Muscle layer of colon (tissue), 2 donors: ENCODE results near the gene PRR5L.

Source experiments
- H3K27ac ChIP-seq: one replicate; pipeline ENCODE4 v1.7.0; 2013; ENCODE audit warnings: low read depth, mild to moderate bottlenecking, low read length, moderate library complexity
- H3K27me3 ChIP-seq, 2 donors: one replicate each; pipeline ENCODE4 v1.7.0; 2013; ENCODE audit warnings: low read length in 2 of 2, mild to moderate bottlenecking in 2 of 2; ENCODE audit not compliant: insufficient read depth in 2 of 2, control insufficient read depth in 1 of 2
- H3K36me3 ChIP-seq: one replicate; pipeline ENCODE4 v1.7.0; 2013; ENCODE audit warnings: mild to moderate bottlenecking, low read length; ENCODE audit not compliant: insufficient read depth
- H3K4me1 ChIP-seq: one replicate; pipeline ENCODE4 v1.7.0; 2013; ENCODE audit warnings: mild to moderate bottlenecking, low read length; ENCODE audit not compliant: insufficient read depth
- H3K4me3 ChIP-seq, 2 donors: one replicate each; pipeline ENCODE4 v1.7.0; 2013; ENCODE audit warnings: low read length in 2 of 2, low read depth in 1 of 2, mild to moderate bottlenecking in 1 of 2, moderate library complexity in 1 of 2
- H3K9ac ChIP-seq: one replicate; pipeline ENCODE4 v1.7.0; 2013; ENCODE audit warnings: low read length
- H3K9me3 ChIP-seq: one replicate; pipeline ENCODE4 v1.7.0; 2013; ENCODE audit warnings: mild to moderate bottlenecking, low read length
- donor health status: abdominal sarcoma.
- donor health status: Adenocarcinoma of cecum.

Gene PRR5L

DNA sequence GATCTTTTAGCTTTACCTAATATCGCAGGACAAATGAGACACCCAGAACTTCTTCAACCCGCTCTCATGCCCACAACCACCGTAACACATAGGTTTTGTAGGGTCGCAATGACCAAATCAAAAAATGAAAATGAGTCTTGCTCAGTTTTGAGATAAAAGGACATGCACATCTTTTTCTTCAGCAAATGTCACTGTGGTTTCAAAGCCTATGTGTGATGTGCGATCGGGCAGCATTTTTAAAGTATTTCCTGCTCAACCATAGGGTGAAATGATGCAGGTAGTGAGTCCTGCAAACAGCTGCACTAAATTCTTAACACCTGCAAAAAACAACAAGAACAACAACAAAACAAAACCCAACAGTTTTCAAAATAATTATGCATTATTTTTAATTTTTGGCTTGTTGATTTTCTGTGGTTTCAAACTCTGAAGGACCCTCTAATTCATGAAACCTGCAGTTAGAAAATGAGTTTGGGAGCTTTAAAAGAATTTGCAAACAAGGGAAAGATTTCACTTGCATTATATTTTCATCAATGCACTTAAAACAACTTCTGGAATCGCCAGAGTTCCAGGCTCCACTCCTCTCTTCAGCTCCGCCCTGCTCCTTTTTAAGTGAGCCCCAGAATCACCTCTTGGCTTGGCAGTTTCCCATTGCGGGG is 79.4 kb downstream of the PRR5L start:
- no peak overlapping the region for H3K4me3 ChIP-seq
- H3K4me1 ChIP-seq: no peaks in the 10 kb centered on the region
- no peak overlapping the region for H3K27ac ChIP-seq
- peaks cover 4 to 15% of the 10 kb centered on the region in 2 donors for H3K27me3 ChIP-seq
- H3K9me3 ChIP-seq: no peaks in the 10 kb centered on the region
- H3K9ac ChIP-seq: no peak overlapping the region
- no peaks in the 10 kb centered on the region for H3K36me3 ChIP-seq

- H3K27me3 ChIP-seq: peaks cover 4 to 15% of the 10 kb centered on the region in 2 donors
- peak overlapping the region; percentile 32 to 58 for H3K4me3 ChIP-seq
- H3K36me3 ChIP-seq: no peaks in the 10 kb centered on the region
- no peak overlapping the region for H3K9ac ChIP-seq
- H3K9me3 ChIP-seq: no peaks in the 10 kb centered on the region
- H3K4me1 ChIP-seq: no peaks in the 10 kb centered on the region
- no peak overlapping the region for H3K27ac ChIP-seq
Observed at GRCh38 chr11:36376009-36376887, 80.2 kb downstream of the PRR5L start.

DNA sequence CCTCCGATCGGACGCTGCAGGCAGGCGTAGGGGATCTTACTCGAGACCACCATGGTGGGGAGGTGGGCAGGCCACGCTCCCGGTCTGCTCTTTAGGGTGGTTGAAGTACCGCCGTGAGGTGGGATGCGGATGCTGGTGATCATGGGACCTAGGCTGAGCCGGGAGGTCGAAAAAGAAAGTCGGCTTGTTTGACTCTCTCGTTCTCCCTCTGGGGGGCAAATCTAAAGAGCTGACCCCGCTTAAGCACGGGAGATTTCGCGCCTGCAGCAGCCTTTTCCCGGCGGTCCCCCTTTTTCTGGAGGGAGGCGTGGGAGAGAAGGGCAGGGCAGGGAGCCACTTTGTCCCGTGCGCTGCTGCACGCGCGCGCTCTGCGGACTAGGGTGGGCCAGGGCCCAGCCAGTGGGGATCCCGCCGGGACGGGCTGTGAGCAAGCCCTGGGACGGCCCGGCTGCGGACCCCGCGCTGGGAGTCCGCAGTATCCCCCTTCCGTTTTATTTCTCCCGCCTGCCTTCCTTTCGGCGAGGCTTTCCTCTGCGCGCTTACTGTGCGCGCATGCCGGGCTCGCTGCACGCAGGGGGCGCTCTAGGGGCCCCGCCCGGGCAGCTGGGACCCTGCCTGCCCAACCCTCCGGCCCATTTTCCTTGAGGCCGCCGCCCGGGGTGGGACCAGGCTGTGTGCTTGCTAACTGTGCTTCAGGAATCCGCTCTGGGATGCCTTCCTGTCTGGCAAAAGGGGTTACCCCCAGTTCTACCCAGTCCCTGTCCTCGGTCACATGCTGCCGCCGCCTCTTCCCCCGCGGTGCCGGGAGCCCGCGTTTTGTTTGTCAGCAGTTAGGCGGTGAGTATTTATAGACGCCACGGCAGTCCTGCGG is 81.0 kb downstream of the PRR5L start:
- no peak overlapping the region for H3K9ac ChIP-seq
- H3K4me1 ChIP-seq: no peaks in the 10 kb centered on the region
- no peak overlapping the region for H3K27ac ChIP-seq
- no peaks in the 10 kb centered on the region for H3K36me3 ChIP-seq
- no peaks in the 10 kb centered on the region for H3K9me3 ChIP-seq
- peaks cover 4 to 15% of the 10 kb centered on the region in 2 donors for H3K27me3 ChIP-seq
- peak overlapping the region; percentile 29 to 58 for H3K4me3 ChIP-seq

- Histone ChIP-seq H3K4me1 (no peaks in the 10 kb centered on the region), H3K27me3 (peaks cover 4 to 15% of the 10 kb centered on the region in 2 donors), H3K27ac (no peak overlapping the region), H3K36me3 (no peaks in the 10 kb centered on the region), H3K9ac (no peak overlapping the region), H3K4me3 (peak overlapping the region; percentile 29 to 58), H3K9me3 (no peaks in the 10 kb centered on the region)
Observed at GRCh38 chr11:36377759-36378564, 81.9 kb downstream of the PRR5L start.

GRCh38 chr11:36379653-36380052 is 83.6 kb downstream of the PRR5L start:
- Histone ChIP-seq H3K9me3 (no peaks in the 10 kb centered on the region), H3K27me3 (peaks cover 4 to 13% of the 10 kb centered on the region in 2 donors), H3K9ac (no peak overlapping the region), H3K36me3 (no peaks in the 10 kb centered on the region), H3K27ac (no peak overlapping the region), H3K4me3 (no peak overlapping the region), H3K4me1 (no peaks in the 10 kb centered on the region)

DNA sequence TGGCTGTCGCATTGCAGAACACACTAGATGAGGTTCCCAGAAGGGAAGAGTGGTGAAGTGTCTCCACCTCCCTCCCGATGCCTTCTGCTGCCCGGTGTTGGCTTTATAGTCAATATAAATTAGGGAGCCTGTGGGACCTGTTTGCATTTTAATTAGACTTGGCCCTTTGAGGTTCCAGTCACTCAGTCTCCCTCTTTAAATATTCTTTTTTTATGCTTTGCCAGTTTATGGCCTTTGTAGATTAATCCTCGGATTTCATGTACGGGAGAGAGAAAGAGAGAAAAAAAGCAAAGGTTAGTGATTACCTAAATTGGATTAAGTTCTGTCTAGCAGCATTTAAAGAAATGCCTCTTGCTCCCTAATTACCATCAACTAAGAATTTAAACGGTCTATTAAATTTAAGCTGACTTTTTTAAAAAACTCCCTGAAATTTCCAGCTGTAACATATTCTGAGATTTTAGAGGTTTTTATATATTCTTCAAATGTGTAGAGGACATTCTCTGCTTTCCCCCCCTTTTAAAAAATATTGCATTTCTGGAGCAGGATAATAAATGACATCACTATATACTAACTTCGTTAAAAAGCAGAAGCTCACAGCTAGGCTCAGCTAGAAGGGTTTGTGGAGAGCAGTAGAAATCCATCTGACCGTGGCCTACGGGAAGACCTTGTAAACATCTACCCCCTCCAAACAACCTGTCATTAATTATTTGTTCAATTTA is 84.4 kb downstream of the PRR5L start:
- Histone ChIP-seq H3K4me1 (no peaks in the 10 kb centered on the region), H3K9me3 (no peaks in the 10 kb centered on the region), H3K4me3 (no peak overlapping the region), H3K9ac (no peak overlapping the region), H3K27me3 (peaks cover 4 to 11% of the 10 kb centered on the region in 2 donors), H3K27ac (no peak overlapping the region), H3K36me3 (no peaks in the 10 kb centered on the region)

DNA sequence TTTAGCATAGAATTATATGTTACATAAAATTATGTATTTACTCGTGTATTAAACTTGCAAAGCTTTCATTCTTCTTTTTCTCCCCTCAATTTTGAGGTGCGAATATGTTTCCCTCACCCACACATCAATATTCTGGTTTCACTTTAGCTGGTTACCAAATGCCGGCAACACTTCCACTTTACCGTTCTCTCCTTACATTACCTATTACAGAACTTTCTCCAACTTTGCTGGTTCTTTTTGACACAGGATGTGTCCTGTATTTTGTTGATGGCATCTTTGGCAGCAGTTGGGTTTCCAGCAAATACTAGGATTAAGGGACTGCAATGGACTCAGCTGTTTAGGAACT is 84.9 kb downstream of the PRR5L start:
- no peaks in the 10 kb centered on the region for H3K9me3 ChIP-seq
- no peak overlapping the region for H3K27ac ChIP-seq
- H3K36me3 ChIP-seq: no peaks in the 10 kb centered on the region
- H3K9ac ChIP-seq: no peak overlapping the region
- H3K27me3 ChIP-seq: peaks cover 4 to 11% of the 10 kb centered on the region in 2 donors
- no peak overlapping the region for H3K4me3 ChIP-seq
- no peaks in the 10 kb centered on the region for H3K4me1 ChIP-seq

DNA sequence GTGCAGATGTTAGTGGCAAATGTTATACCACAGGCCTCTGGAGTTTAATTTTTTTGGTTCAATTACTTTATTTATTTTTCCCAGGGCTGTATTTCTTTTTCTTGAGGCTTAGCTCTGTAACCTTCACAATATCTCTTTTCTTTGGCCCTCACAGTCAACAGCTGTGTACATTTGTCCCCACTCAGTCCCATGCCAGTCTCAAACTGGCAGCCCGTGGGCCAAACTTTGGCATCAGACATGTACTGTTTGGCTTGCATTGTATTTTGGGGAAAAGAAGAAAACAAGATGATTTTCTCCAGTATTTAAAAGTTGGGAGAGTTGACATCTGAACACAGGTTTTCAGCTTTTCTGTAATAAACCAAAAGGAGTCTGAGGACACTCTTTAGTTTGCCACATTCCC is 87.1 kb downstream of the PRR5L start:
- Histone ChIP-seq H3K9me3 (no peaks in the 10 kb centered on the region), H3K9ac (no peak overlapping the region), H3K4me3 (no peak overlapping the region), H3K4me1 (no peaks in the 10 kb centered on the region), H3K27ac (no peak overlapping the region), H3K27me3 (no peaks in the 10 kb centered on the region), H3K36me3 (no peaks in the 10 kb centered on the region)

DNA sequence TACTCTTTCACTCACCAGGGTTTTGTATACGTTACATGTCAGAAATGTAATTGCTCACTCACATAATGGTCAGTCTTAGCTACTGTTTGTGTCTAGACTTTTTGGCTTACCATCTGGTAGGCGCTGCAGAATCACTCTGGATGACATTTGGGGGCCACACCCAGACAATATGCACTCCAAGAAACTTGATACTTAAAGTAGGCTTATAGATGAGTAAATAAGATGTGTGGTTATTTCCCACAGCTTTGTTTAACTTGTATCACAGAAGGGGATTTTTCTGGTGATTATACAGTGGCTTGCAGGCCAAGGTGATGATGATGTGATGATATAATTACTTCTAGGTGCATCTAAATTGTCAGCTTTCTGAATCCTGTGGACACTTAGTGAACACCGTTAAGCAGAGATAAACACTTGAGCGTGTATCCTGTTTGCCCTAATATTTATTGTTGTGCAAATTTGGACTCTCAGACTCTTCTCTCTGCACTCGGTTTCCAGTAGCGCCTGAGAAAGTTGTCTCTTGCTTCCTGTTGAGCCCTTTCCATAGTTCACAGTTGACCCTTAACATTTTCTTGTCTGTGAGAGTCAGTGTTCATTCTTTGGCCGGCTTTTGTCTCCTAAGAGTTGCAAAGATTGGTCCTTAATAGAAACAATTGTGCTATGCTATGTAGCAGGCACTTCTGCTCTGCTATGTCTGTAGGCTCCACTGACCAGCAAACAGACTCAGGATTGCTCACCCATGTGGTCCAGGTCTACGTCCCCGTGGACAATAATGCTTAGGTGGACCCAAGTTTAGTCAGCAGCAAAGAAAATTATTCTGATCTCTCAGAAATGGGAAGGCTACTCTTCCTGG is 89.3 kb downstream of the PRR5L start:
- Histone ChIP-seq H3K27me3 (no peaks in the 10 kb centered on the region), H3K27ac (no peak overlapping the region), H3K9ac (no peak overlapping the region), H3K9me3 (no peaks in the 10 kb centered on the region), H3K36me3 (no peaks in the 10 kb centered on the region), H3K4me3 (no peak overlapping the region), H3K4me1 (no peaks in the 10 kb centered on the region)

- Histone ChIP-seq H3K27ac (no peak overlapping the region), H3K9me3 (no peaks in the 10 kb centered on the region), H3K36me3 (no peaks in the 10 kb centered on the region), H3K27me3 (no peaks in the 10 kb centered on the region), H3K4me1 (no peaks in the 10 kb centered on the region), H3K4me3 (no peak overlapping the region), H3K9ac (no peak overlapping the region)
Observed at GRCh38 chr11:36386411-36386810, 90.3 kb downstream of the PRR5L start.
